Measurements from ENCODE around the gene ANO4. TPM values are rescaled to one million over a fixed set of nuclear protein-coding genes. Genes with fewer than 3 reads are reported as not detected.

The ANO4 gene
- polyA plus RNA-seq, 1 donor (not counting 4 experiments of a cell fraction or from before 2014, with no cell fraction given), result 18.1 TPM

DNA sequence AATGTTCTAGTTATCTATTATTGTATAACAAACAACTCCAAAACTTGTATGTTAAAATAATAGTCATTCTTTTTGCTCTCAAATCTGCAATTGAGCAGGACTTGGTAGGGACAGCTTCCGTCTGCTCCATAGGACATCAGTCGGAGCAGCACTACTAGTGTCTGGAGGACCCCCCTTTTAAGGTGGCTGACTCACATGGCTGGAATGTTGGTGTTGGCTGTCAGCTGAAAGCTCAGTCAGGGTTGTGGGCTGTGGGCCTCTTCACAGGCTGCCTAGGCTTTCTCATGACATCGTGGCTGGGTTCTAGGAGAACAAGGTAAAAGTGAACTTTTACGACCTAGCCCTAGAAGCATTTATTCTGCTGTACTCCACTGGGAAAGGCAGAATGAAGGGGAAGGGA lies 160.6 kb downstream of the ANO4 start:
- H3K9me1 ChIP-seq (ENCODE audit: control insufficient read depth, extremely low read depth, insufficient read depth, low read length), result no peaks in the 10 kb centered on the region
- no peaks in the 10 kb centered on the region for H3K36me3 ChIP-seq (ENCODE audit: control insufficient read depth in 2 of 2, extremely low read depth in 1 of 2, insufficient read depth in 2 of 2, low read length in 2 of 2)
- TF ChIP-seq EZH2 (IDR thresholded peaks at IDR 0.05; ENCODE audit: low read length), result no peak
- TF ChIP-seq, protein P1, sequence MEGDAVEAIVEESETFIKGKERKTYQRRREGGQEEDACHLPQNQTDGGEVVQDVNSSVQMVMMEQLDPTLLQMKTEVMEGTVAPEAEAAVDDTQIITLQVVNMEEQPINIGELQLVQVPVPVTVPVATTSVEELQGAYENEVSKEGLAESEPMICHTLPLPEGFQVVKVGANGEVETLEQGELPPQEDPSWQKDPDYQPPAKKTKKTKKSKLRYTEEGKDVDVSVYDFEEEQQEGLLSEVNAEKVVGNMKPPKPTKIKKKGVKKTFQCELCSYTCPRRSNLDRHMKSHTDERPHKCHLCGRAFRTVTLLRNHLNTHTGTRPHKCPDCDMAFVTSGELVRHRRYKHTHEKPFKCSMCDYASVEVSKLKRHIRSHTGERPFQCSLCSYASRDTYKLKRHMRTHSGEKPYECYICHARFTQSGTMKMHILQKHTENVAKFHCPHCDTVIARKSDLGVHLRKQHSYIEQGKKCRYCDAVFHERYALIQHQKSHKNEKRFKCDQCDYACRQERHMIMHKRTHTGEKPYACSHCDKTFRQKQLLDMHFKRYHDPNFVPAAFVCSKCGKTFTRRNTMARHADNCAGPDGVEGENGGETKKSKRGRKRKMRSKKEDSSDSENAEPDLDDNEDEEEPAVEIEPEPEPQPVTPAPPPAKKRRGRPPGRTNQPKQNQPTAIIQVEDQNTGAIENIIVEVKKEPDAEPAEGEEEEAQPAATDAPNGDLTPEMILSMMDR (optimal IDR thresholded peaks at IDR 0.05 in 1 of 3, IDR thresholded peaks at IDR 0.05 in 1 of 3, conservative IDR thresholded peaks at IDR 0.05 in 1 of 3; ENCODE audit: extremely low read depth in 1 of 3, insufficient read depth in 2 of 3, low read length in 3 of 3), result no peak
- no peak overlapping the region for H3K4me3 ChIP-seq (ENCODE audit: control insufficient read depth in 2 of 3, extremely low read depth in 1 of 3, insufficient read depth in 2 of 3, low read depth in 1 of 3, low read length in 3 of 3)
- no peak overlapping the region for H3K9ac ChIP-seq (ENCODE audit: control insufficient read depth, extremely low read depth, insufficient read depth, low read length)
- no peak overlapping the region for H3K27ac ChIP-seq (ENCODE audit: control insufficient read depth, insufficient read depth, low read length)
- H3K4me1 ChIP-seq (ENCODE audit: control insufficient read depth, extremely low read depth, insufficient read depth, low read length), result no peaks in the 10 kb centered on the region
- H4K20me1 ChIP-seq (ENCODE audit: control insufficient read depth, extremely low read depth, insufficient read depth, low read length), result no peaks in the 10 kb centered on the region
- no peaks in the 10 kb centered on the region for H3K27me3 ChIP-seq (ENCODE audit: control insufficient read depth, extremely low read depth, insufficient read depth, low read length)
- no peaks in the 10 kb centered on the region for H3K9me3 ChIP-seq (ENCODE audit: control insufficient read depth, low read depth, low read length)
- DNase-seq (ENCODE audit: low read depth, low spot score) (peak; percentile 5), FAIRE-seq (no peak)
- H3K79me2 ChIP-seq (ENCODE audit: control insufficient read depth, insufficient read depth, low read length), result no peaks in the 10 kb centered on the region
- H3K4me2 ChIP-seq (ENCODE audit: control insufficient read depth, extremely low read depth, insufficient read depth, low read depth, low read length), result no peak overlapping the region
- no peak overlapping the region for H2AFZ ChIP-seq (ENCODE audit: control insufficient read depth, low read length)
- dilution Hi-C loops (cut with MboI; ENCODE audit: extremely low pct_ligation_motif_present, low sequenced_read_pairs), result no loop called here

DNA sequence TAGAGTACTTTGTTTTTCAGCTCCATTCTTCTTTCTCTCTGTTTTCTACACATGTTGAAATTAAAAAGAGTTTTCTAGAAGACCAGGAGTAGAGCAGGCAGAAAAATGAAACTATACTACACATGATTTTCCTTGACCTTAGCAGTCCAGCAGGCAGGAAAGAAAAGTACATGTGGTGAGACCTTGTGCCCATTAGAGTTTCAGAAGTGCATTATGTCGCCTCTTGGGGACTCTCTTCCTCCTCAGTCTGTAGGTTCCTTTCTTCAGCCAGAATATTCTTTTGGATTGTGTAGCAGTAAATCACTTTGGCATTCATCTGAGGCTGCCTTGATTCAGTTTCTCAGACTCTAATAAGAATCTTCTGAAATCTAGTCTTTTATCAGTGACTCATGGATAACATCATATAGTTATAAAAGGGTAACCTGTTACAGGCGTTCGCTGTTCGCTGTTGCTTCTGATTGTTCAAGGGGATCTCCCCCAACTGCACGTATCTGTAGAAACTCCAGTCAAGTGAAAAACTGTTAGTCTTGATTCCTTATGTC lies 161.8 kb downstream of the ANO4 start:
- Histone ChIP-seq H3K4me3 (ENCODE audit: control insufficient read depth in 2 of 3, extremely low read depth in 1 of 3, insufficient read depth in 2 of 3, low read depth in 1 of 3, low read length in 3 of 3) (no peak overlapping the region), H2AFZ (ENCODE audit: control insufficient read depth, low read length) (no peak overlapping the region), H3K4me1 (ENCODE audit: control insufficient read depth, extremely low read depth, insufficient read depth, low read length) (no peaks in the 10 kb centered on the region), H3K9ac (ENCODE audit: control insufficient read depth, extremely low read depth, insufficient read depth, low read length) (no peak overlapping the region), H3K9me3 (ENCODE audit: control insufficient read depth, low read depth, low read length) (no peaks in the 10 kb centered on the region), H3K27me3 (ENCODE audit: control insufficient read depth, extremely low read depth, insufficient read depth, low read length) (no peaks in the 10 kb centered on the region), H3K4me2 (ENCODE audit: control insufficient read depth, extremely low read depth, insufficient read depth, low read depth, low read length) (no peak overlapping the region), H3K36me3 (ENCODE audit: control insufficient read depth in 2 of 2, extremely low read depth in 1 of 2, insufficient read depth in 2 of 2, low read length in 2 of 2) (no peaks in the 10 kb centered on the region), H3K27ac (ENCODE audit: control insufficient read depth, insufficient read depth, low read length) (no peak overlapping the region), H3K9me1 (ENCODE audit: control insufficient read depth, extremely low read depth, insufficient read depth, low read length) (no peaks in the 10 kb centered on the region), H3K79me2 (ENCODE audit: control insufficient read depth, insufficient read depth, low read length) (no peaks in the 10 kb centered on the region), H4K20me1 (ENCODE audit: control insufficient read depth, extremely low read depth, insufficient read depth, low read length) (no peaks in the 10 kb centered on the region)
- no peak for FAIRE-seq
- TF ChIP-seq, protein P1 (optimal IDR thresholded peaks at IDR 0.05 in 1 of 3, IDR thresholded peaks at IDR 0.05 in 1 of 3, conservative IDR thresholded peaks at IDR 0.05 in 1 of 3; ENCODE audit: extremely low read depth in 1 of 3, insufficient read depth in 2 of 3, low read length in 3 of 3), result no peak
- no peak for TF ChIP-seq EZH2 (IDR thresholded peaks at IDR 0.05; ENCODE audit: low read length)
- DNase-seq (ENCODE audit: low read depth, low spot score), result no peak
- dilution Hi-C loops (cut with MboI; ENCODE audit: extremely low pct_ligation_motif_present, low sequenced_read_pairs), result no loop called here

All from keratinocyte (primary cell).